Measurements from ENCODE around the gene CRB3. TPM values are rescaled to one million over a fixed set of nuclear protein-coding genes. Genes with fewer than 3 reads are reported as not detected.

CRB3 gene
- total RNA-seq, 1 experiment from 2014 or later: 13.6 TPM

DNA sequence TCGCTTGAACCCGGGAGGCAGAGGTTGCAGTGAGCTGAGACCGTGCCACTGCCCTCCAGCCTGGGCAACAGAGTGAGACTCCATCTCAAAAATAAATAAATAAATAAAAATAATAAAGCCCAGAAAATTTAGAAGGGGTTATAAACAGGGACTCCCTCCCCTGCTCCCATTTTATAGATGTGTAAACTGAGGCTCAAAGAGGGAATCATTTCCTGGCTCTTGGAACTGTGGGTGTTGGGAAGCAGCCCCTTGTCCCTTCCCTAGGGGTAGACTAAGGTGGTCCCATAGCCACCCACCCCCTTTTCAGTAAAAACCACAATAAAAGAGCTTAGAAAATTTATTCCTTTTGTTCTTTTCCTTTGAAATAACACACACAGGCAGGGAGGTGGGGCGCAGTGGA, 24.3 kb upstream of the CRB3 start:
- POLR2A ChIA-PET: no interaction called here
- no TSS peak for BruUV-seq (replicated peaks)
- H3K27me3 Mint-ChIP-seq (ENCODE audit: insufficient read depth, unreplicated experiment): no peaks in the 10 kb centered on the region

DNA sequence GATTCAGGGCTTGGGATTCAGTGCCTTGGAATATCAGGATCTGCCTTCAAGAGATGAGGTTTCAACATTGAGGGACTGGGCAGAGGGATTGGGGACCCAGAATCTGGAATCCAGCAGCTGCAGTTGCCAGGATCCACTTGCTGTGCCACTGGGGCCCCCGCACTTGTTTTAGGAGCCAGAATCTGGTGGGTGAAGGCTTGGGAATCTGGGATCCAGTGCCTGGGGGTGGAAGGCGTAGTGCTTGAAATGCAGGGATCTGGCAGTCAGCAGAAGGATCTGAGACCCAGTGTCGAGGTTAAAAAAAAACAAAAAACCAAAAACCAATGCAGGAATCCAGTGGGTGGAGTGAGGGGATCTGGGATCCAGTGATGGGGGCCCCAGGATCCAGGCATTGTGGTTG, 23.2 kb upstream of the CRB3 start:
- TF ChIP-seq, protein P1, sequence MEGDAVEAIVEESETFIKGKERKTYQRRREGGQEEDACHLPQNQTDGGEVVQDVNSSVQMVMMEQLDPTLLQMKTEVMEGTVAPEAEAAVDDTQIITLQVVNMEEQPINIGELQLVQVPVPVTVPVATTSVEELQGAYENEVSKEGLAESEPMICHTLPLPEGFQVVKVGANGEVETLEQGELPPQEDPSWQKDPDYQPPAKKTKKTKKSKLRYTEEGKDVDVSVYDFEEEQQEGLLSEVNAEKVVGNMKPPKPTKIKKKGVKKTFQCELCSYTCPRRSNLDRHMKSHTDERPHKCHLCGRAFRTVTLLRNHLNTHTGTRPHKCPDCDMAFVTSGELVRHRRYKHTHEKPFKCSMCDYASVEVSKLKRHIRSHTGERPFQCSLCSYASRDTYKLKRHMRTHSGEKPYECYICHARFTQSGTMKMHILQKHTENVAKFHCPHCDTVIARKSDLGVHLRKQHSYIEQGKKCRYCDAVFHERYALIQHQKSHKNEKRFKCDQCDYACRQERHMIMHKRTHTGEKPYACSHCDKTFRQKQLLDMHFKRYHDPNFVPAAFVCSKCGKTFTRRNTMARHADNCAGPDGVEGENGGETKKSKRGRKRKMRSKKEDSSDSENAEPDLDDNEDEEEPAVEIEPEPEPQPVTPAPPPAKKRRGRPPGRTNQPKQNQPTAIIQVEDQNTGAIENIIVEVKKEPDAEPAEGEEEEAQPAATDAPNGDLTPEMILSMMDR (IDR thresholded peaks at IDR 0.05; ENCODE audit: unreplicated experiment): no peak
- BruUV-seq (replicated peaks): no TSS peak
- POLR2A ChIA-PET: no interaction called here
- H3K27ac Mint-ChIP-seq (ENCODE audit: low read depth, unreplicated experiment): no peak overlapping the region
- no peak for DNase-seq (ENCODE audit: unreplicated experiment)
- no peak overlapping the region for H3K4me3 Mint-ChIP-seq (ENCODE audit: unreplicated experiment)
- H3K4me1 Mint-ChIP-seq (ENCODE audit: insufficient read depth, unreplicated experiment): no peaks in the 10 kb centered on the region
- H3K36me3 Mint-ChIP-seq (ENCODE audit: insufficient read depth, unreplicated experiment): peaks cover 5% of the 10 kb centered on the region
- H3K9me3 Mint-ChIP-seq (ENCODE audit: unreplicated experiment): no peaks in the 10 kb centered on the region
- no peaks in the 10 kb centered on the region for H3K27me3 Mint-ChIP-seq (ENCODE audit: insufficient read depth, unreplicated experiment)
- intact Hi-C loops (cut with micrococcal nuclease): no loop called here
- CTCF ChIA-PET: no interaction called here

More for the DNA sequence above, 24.3 kb upstream of the CRB3 start:
- intact Hi-C loops (cut with micrococcal nuclease): no loop called here
- no peak overlapping the region for H3K4me3 Mint-ChIP-seq (ENCODE audit: unreplicated experiment)
- CTCF ChIA-PET: interaction anchor here (0.6 kb wide), 1 partner anchor 258 kb away, joined by 3 read pairs; no protein-coding TSS in a partner anchor
- H3K9me3 Mint-ChIP-seq (ENCODE audit: unreplicated experiment): no peaks in the 10 kb centered on the region
- H3K4me1 Mint-ChIP-seq (ENCODE audit: insufficient read depth, unreplicated experiment): no peaks in the 10 kb centered on the region
- H3K36me3 Mint-ChIP-seq (ENCODE audit: insufficient read depth, unreplicated experiment): peaks cover 5% of the 10 kb centered on the region
- DNase-seq (ENCODE audit: unreplicated experiment): no peak
- TF ChIP-seq, protein P1 (IDR thresholded peaks at IDR 0.05; ENCODE audit: unreplicated experiment): no peak
- H3K27ac Mint-ChIP-seq (ENCODE audit: low read depth, unreplicated experiment): no peak overlapping the region

DNA sequence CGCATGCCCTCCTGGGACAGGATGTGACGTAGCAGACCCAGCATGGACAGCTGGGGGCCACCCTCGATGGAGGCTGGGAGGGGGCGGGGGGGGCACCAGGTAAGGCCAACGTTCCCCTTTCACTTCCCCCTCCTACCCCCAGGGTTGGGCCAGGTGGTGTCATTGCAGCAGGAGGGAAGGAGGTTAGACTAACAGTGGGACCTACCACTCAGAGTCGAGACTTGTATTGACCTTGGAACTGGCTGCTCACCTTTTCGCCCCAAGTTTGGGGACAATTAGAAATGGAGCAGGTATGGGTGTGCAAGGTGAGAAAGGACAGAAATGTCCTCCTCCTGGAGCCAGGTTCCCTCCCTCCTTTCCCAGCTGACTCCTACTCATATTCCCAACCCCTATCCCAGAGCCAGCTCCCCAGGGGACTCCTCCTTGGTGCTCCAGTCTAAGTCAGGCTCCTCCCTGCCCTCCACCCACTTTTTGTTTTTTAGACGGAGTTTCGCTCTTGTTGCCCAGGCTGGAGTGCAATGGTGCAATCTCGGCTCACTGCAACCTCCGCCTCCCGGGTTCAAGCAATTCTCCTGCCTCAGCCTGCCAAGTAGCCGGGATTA, 21.9 kb upstream of the CRB3 start:
- peaks cover 5% of the 10 kb centered on the region for H3K9me3 Mint-ChIP-seq (ENCODE audit: unreplicated experiment)
- ChIA-PET CTCF (no interaction called here), POLR2A (no interaction called here)
- TF ChIP-seq, protein P1 (IDR thresholded peaks at IDR 0.05; ENCODE audit: unreplicated experiment): no peak
- intact Hi-C loops (cut with micrococcal nuclease): no loop called here
- no peak for DNase-seq (ENCODE audit: unreplicated experiment)
- H3K36me3 Mint-ChIP-seq (ENCODE audit: insufficient read depth, unreplicated experiment): peaks cover 5% of the 10 kb centered on the region
- no peak overlapping the region for H3K4me3 Mint-ChIP-seq (ENCODE audit: unreplicated experiment)
- BruUV-seq (replicated peaks): no TSS peak
- no peaks in the 10 kb centered on the region for H3K27me3 Mint-ChIP-seq (ENCODE audit: insufficient read depth, unreplicated experiment)
- no peak overlapping the region for H3K27ac Mint-ChIP-seq (ENCODE audit: low read depth, unreplicated experiment)
- H3K4me1 Mint-ChIP-seq (ENCODE audit: insufficient read depth, unreplicated experiment): no peaks in the 10 kb centered on the region

DNA sequence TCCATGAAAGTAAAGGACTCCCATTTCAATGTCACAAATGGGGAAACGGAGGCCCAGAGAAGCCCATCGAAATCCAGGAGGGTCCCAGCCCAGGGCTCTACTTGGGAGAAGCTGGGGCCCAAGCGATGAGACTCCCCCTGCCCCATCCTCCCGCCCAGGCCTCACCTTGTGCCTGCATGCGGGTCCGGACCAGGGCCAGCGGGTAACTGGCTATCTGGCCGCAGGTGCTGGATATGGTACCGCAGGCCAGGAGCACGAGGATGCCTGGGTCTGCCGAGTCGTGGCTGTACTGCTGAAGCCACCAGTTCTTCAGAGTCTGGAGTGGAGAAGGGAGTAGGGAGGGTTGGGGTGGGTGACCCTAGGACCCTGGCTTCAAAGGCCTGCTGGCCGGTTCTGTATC, 20.1 kb upstream of the CRB3 start:
- no peaks in the 10 kb centered on the region for H3K27me3 Mint-ChIP-seq (ENCODE audit: insufficient read depth, unreplicated experiment)
- no TSS peak for BruUV-seq (replicated peaks)
- ChIA-PET POLR2A (interaction anchor here (0.6 kb wide), 1 partner anchor 155 kb away, joined by 3 read pairs; no protein-coding TSS in a partner anchor), CTCF (no interaction called here)
- intact Hi-C loops (cut with micrococcal nuclease): no loop called here
- TF ChIP-seq, protein P1 (IDR thresholded peaks at IDR 0.05; ENCODE audit: unreplicated experiment): no peak
- DNase-seq (ENCODE audit: unreplicated experiment): no peak
- peaks cover 5% of the 10 kb centered on the region for H3K36me3 Mint-ChIP-seq (ENCODE audit: insufficient read depth, unreplicated experiment)
- no peak overlapping the region for H3K27ac Mint-ChIP-seq (ENCODE audit: low read depth, unreplicated experiment)
- H3K4me3 Mint-ChIP-seq (ENCODE audit: unreplicated experiment): no peak overlapping the region
- no peaks in the 10 kb centered on the region for H3K4me1 Mint-ChIP-seq (ENCODE audit: insufficient read depth, unreplicated experiment)
- peaks cover 5% of the 10 kb centered on the region for H3K9me3 Mint-ChIP-seq (ENCODE audit: unreplicated experiment)

All from MCF 10A (cell line).